HG03097 (cell line): ENCODE data around the gene CLDN4.

Experiments used
- ATAC-seq: cut with Tn5 transposase; IDR thresholded peaks from one replicate; pipeline ENCODE4 v1.9.1; 2021; ENCODE audit not compliant: unreplicated experiment, low FRiP score

The CLDN4 gene

GRCh38 chr7:73871163-73872011 is 40.6 kb downstream of the CLDN4 start:
- ATAC-seq = no peak

GRCh38 chr7:73872056-73872908 is 41.5 kb downstream of the CLDN4 start:
- no peak for ATAC-seq

- no peak for ATAC-seq
These were observed 45.6 kb downstream of the CLDN4 start for GRCh38 chr7:73876361-73876760.

GRCh38 chr7:73876973-73877372 is 46.2 kb downstream of the CLDN4 start:
- no peak for ATAC-seq

GRCh38 chr7:73879977-73880681 is 49.3 kb downstream of the CLDN4 start:
- ATAC-seq = no peak

- ATAC-seq = no peak
These were observed 50.0 kb downstream of the CLDN4 start for GRCh38 chr7:73880755-73881328.

GRCh38 chr7:73881352-73882046 is 50.7 kb downstream of the CLDN4 start:
- no peak for ATAC-seq

GRCh38 chr7:73882047-73882402 is 51.2 kb downstream of the CLDN4 start:
- no peak for ATAC-seq
